HepG2 (cell line): ENCODE measurements around the gene ABCA2. TPM values are rescaled to one million over a fixed set of nuclear protein-coding genes. Genes with fewer than 3 reads are reported as not detected.

ENCODE experiments used
- AKAP8 ChIP-seq: sonication (generic); formaldehyde crosslinking; IDR thresholded peaks from 2 replicates; pipeline ENCODE4 v1.5.1; 2020; ENCODE audit warnings: mild to moderate bottlenecking, missing genetic modification reagents
- CENPX ChIP-seq: sonication (generic); formaldehyde crosslinking; IDR thresholded peaks from 2 replicates; pipeline ENCODE4 v1.9.0; 2021; ENCODE audit warnings: mild to moderate bottlenecking, missing genetic modification reagents, moderate library complexity
- DMTF1 ChIP-seq: sonication (generic); formaldehyde crosslinking; IDR thresholded peaks from 2 replicates; pipeline ENCODE4 v1.4.0; 2020; ENCODE audit warnings: mild to moderate bottlenecking, missing genetic modification reagents
- EHMT2 ChIP-seq: fragments of 200-600 bp; sonication (generic); IDR thresholded peaks from 2 replicates; pipeline ENCODE4 v1.7.0; 2017; ENCODE audit warnings: antibody characterized with exemption, low read depth, low read length, borderline replicate concordance
- EP300 ChIP-seq, 3 experiments: sonication (generic) in 1 of 3; formaldehyde crosslinking in 1 of 3; IDR thresholded peaks; 2 replicates each; pipeline versions ENCODE4 v1.5.1 to v1.6.1; 2011 to 2020; ENCODE audit warnings: low read depth in 2 of 3, low read length in 2 of 3, borderline replicate concordance in 1 of 3, improper control_type of control experiment in 1 of 3, mild to moderate bottlenecking in 1 of 3, missing genetic modification reagents in 1 of 3, moderate library complexity in 1 of 3
- FUBP1 ChIP-seq: sonication (generic); formaldehyde crosslinking; IDR thresholded peaks from 2 replicates; pipeline ENCODE4 v1.5.1; 2020; ENCODE audit warnings: missing genetic modification reagents, mild to moderate bottlenecking, borderline replicate concordance
- MLLT10 ChIP-seq: sonication (generic); formaldehyde crosslinking; IDR thresholded peaks from 2 replicates; pipeline ENCODE4 v1.4.0; 2020; ENCODE audit warnings: missing genetic modification reagents
- SATB2 ChIP-seq: sonication (generic); formaldehyde crosslinking; IDR thresholded peaks from 2 replicates; pipeline ENCODE4 v1.5.0; 2020; ENCODE audit warnings: missing genetic modification reagents
- SOX5 ChIP-seq: IDR thresholded peaks from 2 replicates; pipeline ENCODE4 v1.6.1; 2016; ENCODE audit warnings: borderline replicate concordance
- TBX3 ChIP-seq: fragments of 450-650 bp; IDR thresholded peaks from 2 replicates; pipeline ENCODE4 v1.6.1; 2017; ENCODE audit warnings: antibody characterized with exemption, mild to moderate bottlenecking, inconsistent platforms, borderline replicate concordance
- THAP11 ChIP-seq: IDR thresholded peaks from 2 replicates; pipeline ENCODE4 v1.6.1; 2016; ENCODE audit warnings: missing biosample characterization, missing genetic modification reagents
- THYN1 ChIP-seq: sonication (generic); formaldehyde crosslinking; IDR thresholded peaks from 2 replicates; pipeline ENCODE4 v1.8.1; 2023; ENCODE audit warnings: low read depth, mild to moderate bottlenecking, moderate library complexity, missing genetic modification reagents, borderline replicate concordance
- TP53 ChIP-seq: sonication (generic); formaldehyde crosslinking; conservative IDR thresholded peaks from 2 replicates; pipeline ENCODE4 v1.4.0; 2020; ENCODE audit warnings: missing genetic modification reagents
- ZNF10 ChIP-seq: sonication (generic); formaldehyde crosslinking; IDR thresholded peaks from 2 replicates; pipeline ENCODE4 v1.4.0; 2020; ENCODE audit warnings: mild to moderate bottlenecking, low read depth, missing genetic modification reagents, borderline replicate concordance
- ZNF407 ChIP-seq: sonication (generic); formaldehyde crosslinking; IDR thresholded peaks from one replicate; pipeline ENCODE4 v1.5.1; 2020; ENCODE audit warnings: mild to moderate bottlenecking, missing genetic modification reagents; ENCODE audit errors: not compliant biosample characterization
- ZNF83 ChIP-seq: sonication (generic); formaldehyde crosslinking; IDR thresholded peaks from 2 replicates; pipeline ENCODE4 v1.4.0; 2020; ENCODE audit warnings: missing genetic modification reagents, mild to moderate bottlenecking, borderline replicate concordance
- polyA plus RNA-seq, 8 experiments: library from polyadenylated mRNA; depleted of rRNA in 3 of 8; stranded (reverse) in 7 of 8; unstranded in 1 of 8; fragments of >200 nt; fragmentation: Illumina TruSeq in 4 of 8; extraction: Trizol in 4 of 8; gene quantifications; 2 replicates each; pipeline versions ENCODE4 v1.2.1 to v1.2.3, GENCODE V29; 2011 to 2016; ENCODE audit warnings: low read depth in 4 of 8, missing spikeins in 1 of 8, mixed read lengths in 1 of 8; ENCODE audit not compliant: insufficient read depth in 1 of 8
- total RNA-seq, 5 experiments: library from RNA; depleted of rRNA; stranded (reverse); fragments of >200 nt; fragmentation: Illumina TruSeq; extraction: Trizol; gene quantifications; 2 replicates each; pipeline ENCODE4 v1.2.3, GENCODE V29; 2016; ENCODE audit warnings: low read depth in 1 of 5

Gene ABCA2
- total and polyA plus RNA-seq, 2 of the 13 experiments (the other 11 are each of a cell fraction or from before 2014, with no cell fraction given), result 2.9 to 19.2 TPM

DNA sequence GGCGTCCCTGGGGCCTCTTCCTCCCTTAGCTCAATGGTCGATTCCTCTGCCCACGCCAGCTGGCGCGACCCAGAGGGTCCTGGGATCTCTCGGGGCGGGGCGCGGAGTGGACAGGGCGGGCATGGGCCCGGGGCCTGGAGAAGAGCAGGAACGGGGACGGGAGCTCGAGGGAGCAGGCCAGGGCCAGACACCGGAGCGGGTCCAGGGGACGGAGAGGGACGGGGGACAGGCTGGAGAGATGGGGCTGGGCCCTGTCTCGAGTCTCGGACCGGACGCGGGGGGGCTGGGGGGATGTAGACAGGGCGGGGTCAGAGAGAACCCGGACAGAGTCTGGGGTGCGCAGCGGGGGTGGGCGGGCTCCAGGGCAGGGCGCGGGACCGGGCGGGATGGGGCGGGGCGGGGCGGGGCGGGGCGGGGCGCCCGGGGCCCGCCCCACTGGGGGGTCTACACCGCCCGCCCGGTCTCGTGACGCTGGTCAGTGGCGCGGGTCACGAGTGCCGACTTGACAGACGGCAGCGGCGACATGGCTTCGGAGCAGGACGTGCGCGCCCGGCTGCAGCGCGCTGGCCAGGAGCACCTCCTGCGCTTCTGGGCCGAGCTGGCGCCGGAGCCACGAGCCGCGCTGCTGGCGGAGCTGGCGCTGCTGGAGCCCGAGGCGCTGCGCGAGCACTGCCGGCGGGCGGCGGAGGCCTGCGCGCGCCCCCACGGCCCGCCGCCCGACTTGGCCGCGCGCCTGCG lies 49.1 kb upstream of the ABCA2 start, which contains the start of gene UAP1L1 (continued):
- TF ChIP-seq FUBP1 (CRISPR knock-in tag) (no peak), ZNF10 (CRISPR knock-in tag) (no peak), THYN1 (no peak), DMTF1 (no peak), TBX3 (no peak), TP53 (CRISPR knock-in tag) (no peak), THAP11 (CRISPR knock-in tag) (no peak), AKAP8 (CRISPR knock-in tag) (no peak), CENPX (CRISPR knock-in tag) (no peak), ZNF83 (CRISPR knock-in tag) (no peak), MLLT10 (no peak), ZNF407 (CRISPR knock-in tag) (no peak), EP300 (IDR thresholded peaks at IDR 0.05; ENCODE audit: low read depth in 2 of 2, low read length in 2 of 2) (no peak), EP300 (CRISPR knock-in tag; IDR thresholded peaks at IDR 0.05; ENCODE audit: borderline replicate concordance) (no peak), SOX5 (no peak), SATB2 (CRISPR knock-in tag) (no peak), EHMT2 (no peak)
